ENCODE results near the gene NOTCH2. TPM values are rescaled to one million over a fixed set of nuclear protein-coding genes. Genes with fewer than 3 reads are reported as not detected.
A peak's percentile ranks its signal among the peaks of the same experiment; 100 is the strongest.

The NOTCH2 gene
- total RNA-seq, 1 donor from 2014 or later, result 61.6 TPM

DNA sequence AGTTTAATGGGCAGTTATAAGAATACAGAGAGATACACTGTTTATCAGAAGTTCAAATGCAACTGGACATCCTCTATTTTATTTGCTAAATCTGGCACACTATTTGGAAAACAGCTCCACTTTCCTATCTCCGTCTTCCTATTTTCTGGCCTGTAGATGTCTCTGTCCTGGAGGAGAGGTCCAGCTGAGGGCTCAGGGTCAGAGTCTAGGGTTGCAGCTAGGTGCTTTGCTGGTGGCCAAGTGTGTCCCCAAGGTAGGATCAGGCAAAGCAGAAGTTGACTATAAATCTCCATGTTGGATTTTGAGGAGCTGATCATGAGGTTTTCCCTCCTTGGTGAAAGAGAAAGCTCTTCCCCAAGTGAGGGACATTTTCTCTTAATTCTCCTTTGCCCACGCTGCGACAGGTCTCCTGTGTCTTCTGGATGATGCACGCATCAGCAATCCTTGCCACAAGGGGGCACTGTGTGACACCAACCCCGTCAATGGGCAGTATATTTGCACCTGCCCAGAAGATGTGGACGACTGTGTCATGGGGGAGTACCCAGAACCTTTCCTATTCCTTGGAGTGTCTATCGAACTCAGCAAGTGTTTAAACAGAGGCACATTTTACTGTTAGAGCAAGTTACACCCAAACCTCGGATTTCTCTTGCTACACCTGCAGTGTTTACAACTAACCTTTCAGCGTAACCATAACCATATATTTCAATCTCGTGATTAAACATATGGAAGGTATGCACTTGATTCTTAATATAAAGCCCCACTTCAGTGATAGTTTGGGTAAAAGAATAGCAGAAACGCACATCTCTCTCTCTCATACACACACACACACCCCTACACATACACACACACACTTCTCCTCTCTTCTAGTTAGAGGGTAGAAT is 183.3 kb downstream of the NOTCH2 start:
- FAIRE-seq (no peak), DNase-seq (ENCODE audit: low read depth) (peak; percentile 43)
- H3K36me3 ChIP-seq (ENCODE audit: control insufficient read depth, insufficient read depth, low read length), result no peaks in the 10 kb centered on the region
- H3K27me3 ChIP-seq (ENCODE audit: control insufficient read depth, insufficient read depth, low read length), result peaks cover 6% of the 10 kb centered on the region
- no peak overlapping the region for H3K4me3 ChIP-seq (ENCODE audit: low read depth, low read length)
- TF ChIP-seq, protein P1, sequence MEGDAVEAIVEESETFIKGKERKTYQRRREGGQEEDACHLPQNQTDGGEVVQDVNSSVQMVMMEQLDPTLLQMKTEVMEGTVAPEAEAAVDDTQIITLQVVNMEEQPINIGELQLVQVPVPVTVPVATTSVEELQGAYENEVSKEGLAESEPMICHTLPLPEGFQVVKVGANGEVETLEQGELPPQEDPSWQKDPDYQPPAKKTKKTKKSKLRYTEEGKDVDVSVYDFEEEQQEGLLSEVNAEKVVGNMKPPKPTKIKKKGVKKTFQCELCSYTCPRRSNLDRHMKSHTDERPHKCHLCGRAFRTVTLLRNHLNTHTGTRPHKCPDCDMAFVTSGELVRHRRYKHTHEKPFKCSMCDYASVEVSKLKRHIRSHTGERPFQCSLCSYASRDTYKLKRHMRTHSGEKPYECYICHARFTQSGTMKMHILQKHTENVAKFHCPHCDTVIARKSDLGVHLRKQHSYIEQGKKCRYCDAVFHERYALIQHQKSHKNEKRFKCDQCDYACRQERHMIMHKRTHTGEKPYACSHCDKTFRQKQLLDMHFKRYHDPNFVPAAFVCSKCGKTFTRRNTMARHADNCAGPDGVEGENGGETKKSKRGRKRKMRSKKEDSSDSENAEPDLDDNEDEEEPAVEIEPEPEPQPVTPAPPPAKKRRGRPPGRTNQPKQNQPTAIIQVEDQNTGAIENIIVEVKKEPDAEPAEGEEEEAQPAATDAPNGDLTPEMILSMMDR (IDR thresholded peaks at IDR 0.05; ENCODE audit: insufficient read depth, low read length, severe bottlenecking), result peak; percentile 80

DNA sequence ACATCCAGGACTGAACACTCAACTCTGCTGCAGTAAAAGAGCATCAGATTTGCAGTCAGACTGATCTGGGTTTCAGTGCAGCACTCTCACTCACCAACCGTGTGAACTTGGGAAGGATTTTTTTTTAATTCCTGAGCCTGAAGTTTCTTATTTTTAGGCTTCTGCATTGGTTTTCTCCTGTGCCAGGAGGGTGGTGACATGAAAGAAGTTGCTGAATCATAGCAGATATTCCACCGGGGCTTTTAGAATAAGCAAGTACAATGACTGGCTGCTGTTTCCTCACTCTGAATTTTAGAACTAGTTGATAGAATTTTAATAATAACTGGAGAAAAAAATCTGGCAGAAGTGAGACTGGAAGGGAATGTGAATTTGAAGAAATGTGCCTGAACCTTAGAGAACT is 184.8 kb downstream of the NOTCH2 start:
- H3K36me3 ChIP-seq (ENCODE audit: control insufficient read depth, insufficient read depth, low read length), result no peaks in the 10 kb centered on the region
- no peak for DNase-seq (ENCODE audit: low read depth)
- no peak for FAIRE-seq
- TF ChIP-seq, protein P1 (IDR thresholded peaks at IDR 0.05; ENCODE audit: insufficient read depth, low read length, severe bottlenecking), result no peak
- peaks cover 7% of the 10 kb centered on the region for H3K27me3 ChIP-seq (ENCODE audit: control insufficient read depth, insufficient read depth, low read length)
- no peak overlapping the region for H3K4me3 ChIP-seq (ENCODE audit: low read depth, low read length)

DNA sequence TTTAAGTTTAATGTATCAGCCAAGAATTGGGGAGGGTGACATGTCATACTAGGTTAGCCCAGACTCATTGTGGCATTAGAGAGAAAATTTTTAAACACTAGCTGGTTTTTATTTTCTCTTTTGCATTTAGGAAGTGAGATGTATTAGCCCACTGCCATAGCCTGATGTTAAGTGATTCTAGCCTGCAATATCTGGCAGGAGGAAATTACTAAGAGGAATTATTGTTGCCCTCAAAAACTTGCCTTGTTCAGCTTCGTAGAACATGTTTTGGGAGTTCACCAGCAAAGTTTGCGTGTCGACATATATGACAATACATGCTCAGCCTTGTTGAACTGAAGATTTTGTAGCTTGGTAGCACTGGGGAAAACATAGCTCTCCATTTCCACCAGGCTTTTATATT is 185.6 kb downstream of the NOTCH2 start:
- DNase-seq (ENCODE audit: low read depth) (no peak), FAIRE-seq (no peak)
- no peaks in the 10 kb centered on the region for H3K36me3 ChIP-seq (ENCODE audit: control insufficient read depth, insufficient read depth, low read length)
- H3K27me3 ChIP-seq (ENCODE audit: control insufficient read depth, insufficient read depth, low read length), result peaks cover 7% of the 10 kb centered on the region
- H3K4me3 ChIP-seq (ENCODE audit: low read depth, low read length), result no peak overlapping the region
- TF ChIP-seq, protein P1 (IDR thresholded peaks at IDR 0.05; ENCODE audit: insufficient read depth, low read length, severe bottlenecking), result no peak

DNA sequence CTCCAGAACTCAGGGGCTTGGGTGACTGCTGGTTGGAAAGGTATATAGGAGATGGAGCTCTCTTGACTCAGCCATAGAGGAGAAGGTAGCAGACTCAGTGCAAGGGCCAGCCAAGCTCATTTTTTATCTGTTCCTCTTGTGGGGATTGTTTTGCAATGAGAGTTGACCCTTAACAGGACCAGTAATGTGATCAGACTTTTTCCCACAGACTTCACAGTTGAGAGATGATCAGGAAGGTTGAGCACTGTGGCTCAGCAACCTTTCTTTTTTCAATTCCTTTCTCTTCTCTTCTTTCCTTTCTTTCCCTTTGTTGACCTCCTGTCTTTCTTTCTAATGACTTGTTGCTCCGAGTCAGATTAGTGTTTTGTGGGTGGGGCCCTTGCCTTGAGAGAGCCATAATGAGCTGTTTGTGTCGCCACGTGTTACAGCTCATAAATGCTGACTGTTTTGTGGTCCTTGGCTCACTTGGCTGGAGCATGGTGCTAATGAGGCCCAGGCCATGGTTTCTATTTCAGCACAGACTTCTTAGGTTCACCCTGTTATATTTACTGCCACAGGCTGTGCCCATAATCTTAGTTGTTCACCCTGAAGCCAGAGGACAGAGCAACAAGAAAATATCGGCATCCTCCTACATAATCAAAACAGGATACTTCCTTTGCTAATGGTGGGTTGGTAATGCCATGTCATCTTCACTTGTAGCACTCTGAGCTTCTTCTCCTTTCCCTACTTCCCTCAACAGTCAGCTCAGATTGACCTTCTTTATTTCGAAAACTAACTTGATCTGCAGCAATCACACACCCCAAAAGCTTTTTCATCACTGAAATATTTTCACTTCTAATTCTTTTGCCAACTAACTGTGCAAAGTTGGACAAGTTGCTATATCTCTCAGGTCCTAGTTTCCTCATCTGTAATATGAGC is 187.1 kb downstream of the NOTCH2 start:
- no peak for FAIRE-seq

DNA sequence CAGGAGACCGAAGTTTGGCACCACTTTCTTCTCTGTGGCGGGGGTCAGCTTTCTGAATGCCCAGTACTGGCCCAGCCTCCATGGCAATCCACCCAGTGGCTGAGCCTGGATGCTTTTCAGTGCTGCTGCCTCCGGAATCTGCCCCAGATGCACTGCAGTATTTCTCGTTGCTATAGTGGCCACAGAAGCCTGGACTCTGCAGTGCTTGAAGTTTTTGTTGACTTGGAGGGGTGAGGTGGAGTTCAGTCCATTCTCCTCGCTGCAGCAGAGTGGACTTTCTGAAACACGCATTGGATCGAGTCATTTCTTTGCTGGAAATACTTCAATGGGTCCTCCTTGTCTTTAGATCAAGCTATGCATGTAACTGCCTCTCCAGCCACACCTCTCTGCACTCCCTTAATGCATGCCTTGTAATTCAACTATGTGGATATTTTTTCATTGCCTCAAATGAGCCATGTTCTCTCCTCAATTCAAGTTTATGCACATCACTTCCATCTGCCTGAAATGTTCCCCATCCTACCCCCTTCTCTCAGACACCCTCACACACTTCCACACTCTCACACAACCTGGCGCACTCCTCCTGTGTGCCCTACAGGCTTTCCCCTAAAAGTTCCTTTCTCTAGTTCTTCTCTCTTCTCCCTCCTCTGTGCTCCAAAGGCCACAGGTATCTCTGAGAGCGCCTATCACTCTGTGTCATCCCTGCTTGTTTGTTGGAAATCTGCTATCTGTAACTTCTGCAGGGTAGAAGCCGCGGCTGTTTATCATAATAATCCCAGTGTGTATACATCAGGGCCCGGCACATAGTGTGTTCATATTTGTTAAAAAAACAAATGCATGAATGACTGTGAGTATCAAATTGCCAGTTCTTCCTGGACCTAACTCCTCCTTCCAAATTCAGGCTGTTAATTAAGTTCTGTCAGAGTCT is 189.7 kb downstream of the NOTCH2 start:
- no peak overlapping the region for H3K4me3 ChIP-seq (ENCODE audit: low read depth, low read length)
- FAIRE-seq (no peak), DNase-seq (ENCODE audit: low read depth) (no peak)
- H3K27me3 ChIP-seq (ENCODE audit: control insufficient read depth, insufficient read depth, low read length), result peaks cover 5% of the 10 kb centered on the region
- TF ChIP-seq, protein P1 (IDR thresholded peaks at IDR 0.05; ENCODE audit: insufficient read depth, low read length, severe bottlenecking), result no peak
- no peaks in the 10 kb centered on the region for H3K36me3 ChIP-seq (ENCODE audit: control insufficient read depth, insufficient read depth, low read length)

More for the DNA sequence above, 187.1 kb downstream of the NOTCH2 start:
- DNase-seq (ENCODE audit: low read depth), result no peak
- peaks cover 6% of the 10 kb centered on the region for H3K27me3 ChIP-seq (ENCODE audit: control insufficient read depth, insufficient read depth, low read length)
- H3K4me3 ChIP-seq (ENCODE audit: low read depth, low read length), result no peak overlapping the region
- TF ChIP-seq, protein P1 (IDR thresholded peaks at IDR 0.05; ENCODE audit: insufficient read depth, low read length, severe bottlenecking), result no peak
- H3K36me3 ChIP-seq (ENCODE audit: control insufficient read depth, insufficient read depth, low read length), result no peaks in the 10 kb centered on the region

Measured in bronchial epithelial cell (primary cell).